Aorta (tissue), 5 donors: ENCODE results near the gene AMTN. TPM values are rescaled to one million over a fixed set of nuclear protein-coding genes. Genes with fewer than 3 reads are reported as not detected.

ENCODE experiments used
- ATAC-seq: fragments of 200-7000 bp; cut with Tn5 transposase; one replicate; pipeline ENCODE4 v1.9.1; 2022; ENCODE audit warnings: moderate library complexity; ENCODE audit not compliant: low FRiP score
- DNase-seq, 2 donors: peaks; one replicate each; pipeline ENCODE4 v3.0.0-alpha.2; 2020
- H3K27ac ChIP-seq, 2 donors: one replicate each; pipeline ENCODE4 v1.5.1; 2013; ENCODE audit warnings: low read length in 2 of 2, mild to moderate bottlenecking in 2 of 2, moderate library complexity in 2 of 2, control low read depth in 1 of 2, inconsistent platforms in 1 of 2, low read depth in 1 of 2
- H3K27me3 ChIP-seq, 2 donors: one replicate each; pipeline ENCODE4 v1.6.1; 2013; ENCODE audit warnings: control low read depth in 1 of 2, low read length in 1 of 2, mild to moderate bottlenecking in 1 of 2, moderate library complexity in 1 of 2; ENCODE audit not compliant: insufficient read depth in 2 of 2, control insufficient read depth in 1 of 2
- H3K36me3 ChIP-seq, 2 donors: one replicate each; pipeline ENCODE4 v1.6.1; 2013; ENCODE audit warnings: control low read depth in 1 of 2, low read length in 1 of 2, mild to moderate bottlenecking in 1 of 2; ENCODE audit not compliant: insufficient read depth in 2 of 2, control insufficient read depth in 1 of 2
- H3K4me1 ChIP-seq, 2 donors: one replicate each; pipeline ENCODE4 v1.6.1; 2013; ENCODE audit warnings: low read length in 2 of 2, control low read depth in 1 of 2, mild to moderate bottlenecking in 1 of 2, moderate library complexity in 1 of 2; ENCODE audit not compliant: insufficient read depth in 2 of 2, control insufficient read depth in 1 of 2
- H3K4me3 ChIP-seq, 2 donors: one replicate each; pipeline ENCODE4 v1.5.1; 2013; ENCODE audit warnings: low read length in 2 of 2, control low read depth in 1 of 2, mild to moderate bottlenecking in 1 of 2
- H3K9me3 ChIP-seq: one replicate; pipeline ENCODE4 v1.6.1; 2013; ENCODE audit warnings: mild to moderate bottlenecking, low read length; ENCODE audit not compliant: control insufficient read depth
- WGBS, 2 donors: extraction: QIAGEN DNeasy Blood & Tissue Kit; methylation state at CpG; one replicate each; pipeline ENCODE4 v1.1.7; 2013; 5-methylcytosine and 5-hydroxymethylcytosine counted together
- intact Hi-C, 2 donors: fragments of 100-400 bp; cut with DNase I; formaldehyde crosslinking; loops; one replicate each; pipeline versions ENCODE4 v1.14.2 to v1.15.0; 2022
- polyA plus RNA-seq, 2 donors: library from polyadenylated mRNA; stranded (reverse); fragments of 200-250 nt; gene quantifications; one replicate each; pipeline ENCODE4 v1.2.3, GENCODE V29; 2013
- total RNA-seq, 2 donors: library from RNA; stranded (reverse); fragmentation: NEBNext Ultra II Directional; extraction: Animal tissue kit (Norgen Biotek cat#: 25700); gene quantifications; one replicate each; pipeline ENCODE4 v1.2.1, GENCODE V29; 2021
- donor health status: healthy with polysubstance abuse.
- donor health status: Bipolar disorder and iron deficiency.
- donor health status: DM: no; HTN: no; CAD: no.
- donor health status: DM: no; HTN: no; CAD: no.
- donor health status: DM: yes; HTN: yes; CAD: no.

The AMTN gene
- total and polyA plus RNA-seq, 4 donors = not detected

DNA sequence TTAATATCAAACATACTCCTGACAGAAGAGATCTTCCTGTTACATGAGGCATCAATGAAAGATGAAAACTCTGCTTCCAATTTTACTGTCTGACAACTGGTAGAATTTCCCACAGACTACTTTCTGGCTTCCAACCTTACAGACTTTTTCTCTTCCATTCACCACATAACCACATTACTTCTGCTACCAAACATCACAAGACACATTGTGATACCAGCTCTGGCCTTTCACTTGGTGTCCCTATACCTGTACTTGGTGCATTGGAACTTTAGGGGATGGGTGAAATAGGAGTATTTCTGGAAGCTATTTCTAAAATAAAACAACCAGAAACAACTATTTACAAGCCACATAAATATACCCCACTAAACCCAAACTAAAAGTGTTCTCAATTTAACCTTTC is 20.5 kb downstream of the AMTN start:
- ATAC-seq (no peak), DNase-seq (no peak)
- Histone ChIP-seq H3K4me3 (no peak overlapping the region), H3K27me3 (no peaks in the 10 kb centered on the region), H3K9me3 (peaks cover 2% of the 10 kb centered on the region), H3K27ac (no peak overlapping the region), H3K36me3 (no peaks in the 10 kb centered on the region), H3K4me1 (no peaks in the 10 kb centered on the region)
- intact Hi-C loops = no loop called here

GRCh38 chr4:70544279-70544868 is 26.0 kb downstream of the AMTN start:
- H3K9me3 ChIP-seq = peaks cover 2% of the 10 kb centered on the region
- H3K4me3 ChIP-seq = no peak overlapping the region
- intact Hi-C loops = no loop called here
- no peaks in the 10 kb centered on the region for H3K27me3 ChIP-seq
- H3K27ac ChIP-seq = no peak overlapping the region
- H3K4me1 ChIP-seq = no peaks in the 10 kb centered on the region
- ATAC-seq (no peak), DNase-seq (no peak)
- no peaks in the 10 kb centered on the region for H3K36me3 ChIP-seq

- Histone ChIP-seq H3K9me3 (no peaks in the 10 kb centered on the region), H3K27me3 (no peaks in the 10 kb centered on the region), H3K36me3 (no peaks in the 10 kb centered on the region), H3K4me3 (no peak overlapping the region), H3K27ac (no peak overlapping the region), H3K4me1 (no peaks in the 10 kb centered on the region)
- DNase-seq (no peak), ATAC-seq (no peak)
- intact Hi-C loops = no loop called here
- 0 to 27% methylated on average over 1 of the region's 1 CpG for WGBS, 2 donors
Observed at GRCh38 chr4:70556856-70557255, 38.5 kb downstream of the AMTN start.

DNA sequence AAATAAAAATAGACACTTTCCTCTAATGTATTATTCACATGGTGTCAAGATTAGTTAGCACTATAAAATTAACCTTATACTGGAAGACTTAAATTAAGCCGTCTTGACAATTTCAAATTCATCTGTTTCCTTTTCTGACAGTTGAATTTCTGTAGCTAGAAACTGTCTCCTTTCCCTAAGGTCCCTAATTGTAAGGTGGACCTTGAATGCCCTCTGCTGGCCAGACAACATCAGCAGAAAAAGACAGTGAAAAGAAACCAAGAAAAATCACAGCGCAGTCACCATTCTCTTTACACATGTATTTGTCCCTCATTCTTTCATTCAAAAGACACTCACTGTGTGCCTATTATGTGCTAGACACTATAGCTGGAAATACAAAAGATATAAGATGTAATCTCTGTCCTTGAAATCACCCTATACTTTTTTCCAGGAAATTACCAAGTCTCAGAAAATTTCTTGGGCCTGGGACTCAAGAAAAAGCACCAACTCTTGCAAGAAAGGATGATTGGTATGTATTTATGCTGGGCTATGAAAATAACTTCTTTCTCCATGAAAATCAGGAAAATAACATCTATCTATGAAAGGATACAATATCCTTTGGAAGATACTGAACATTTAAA is 41.0 kb downstream of the AMTN start:
- 13 to 15% methylated on average over 2 of the region's 2 CpGs for WGBS, 2 donors
- no peaks in the 10 kb centered on the region for H3K36me3 ChIP-seq

GRCh38 chr4:70559924-70560323 is 41.6 kb downstream of the AMTN start:
- DNase-seq (no peak), ATAC-seq (no peak)
- Histone ChIP-seq H3K27me3 (no peaks in the 10 kb centered on the region), H3K4me1 (no peaks in the 10 kb centered on the region), H3K4me3 (no peak overlapping the region), H3K9me3 (no peaks in the 10 kb centered on the region), H3K27ac (no peak overlapping the region), H3K36me3 (no peaks in the 10 kb centered on the region)
- intact Hi-C loops = no loop called here
- 95 to 97% methylated on average over 1 of the region's 1 CpG for WGBS, 2 donors

More for the DNA sequence above, 41.0 kb downstream of the AMTN start:
- DNase-seq = no peak
- Histone ChIP-seq H3K4me3 (no peak overlapping the region), H3K27ac (no peak overlapping the region), H3K4me1 (no peaks in the 10 kb centered on the region), H3K9me3 (no peaks in the 10 kb centered on the region), H3K27me3 (no peaks in the 10 kb centered on the region)
- ATAC-seq = no peak
- intact Hi-C loops = no loop called here

- DNase-seq = no peak
- intact Hi-C loops = no loop called here
- no peaks in the 10 kb centered on the region for H3K4me1 ChIP-seq
- no peak for ATAC-seq
- H3K4me3 ChIP-seq = no peak overlapping the region
- WGBS, 2 donors = 75 to 78% methylated on average over 8 of the region's 8 CpGs
- H3K36me3 ChIP-seq = no peaks in the 10 kb centered on the region
- H3K27ac ChIP-seq = no peak overlapping the region
- H3K9me3 ChIP-seq = no peaks in the 10 kb centered on the region
- H3K27me3 ChIP-seq = no peaks in the 10 kb centered on the region
Observed at GRCh38 chr4:70564033-70564432, 45.7 kb downstream of the AMTN start.

GRCh38 chr4:70570796-70571195 is 52.4 kb downstream of the AMTN start:
- no peaks in the 10 kb centered on the region for H3K4me1 ChIP-seq
- H3K36me3 ChIP-seq = no peaks in the 10 kb centered on the region
- H3K27me3 ChIP-seq = no peaks in the 10 kb centered on the region
- H3K4me3 ChIP-seq = no peak overlapping the region
- no peaks in the 10 kb centered on the region for H3K9me3 ChIP-seq
- no peak overlapping the region for H3K27ac ChIP-seq
- intact Hi-C loops = no loop called here
- DNase-seq (no peak), ATAC-seq (no peak)
- 81 to 90% methylated on average over 2 of the region's 2 CpGs for WGBS, 2 donors

GRCh38 chr4:70571772-70572171 is 53.4 kb downstream of the AMTN start:
- intact Hi-C loops = no loop called here
- no peak for ATAC-seq
- Histone ChIP-seq H3K4me3 (no peak overlapping the region), H3K9me3 (no peaks in the 10 kb centered on the region), H3K27me3 (no peaks in the 10 kb centered on the region), H3K36me3 (no peaks in the 10 kb centered on the region), H3K27ac (no peak overlapping the region), H3K4me1 (no peaks in the 10 kb centered on the region)
- DNase-seq = no peak
- WGBS, 2 donors = 37% methylated on average over 2 of the region's 2 CpGs

- no peak for DNase-seq
- no peak for ATAC-seq
- Histone ChIP-seq H3K4me3 (no peak overlapping the region), H3K9me3 (no peaks in the 10 kb centered on the region), H3K36me3 (no peaks in the 10 kb centered on the region), H3K27ac (no peak overlapping the region), H3K27me3 (no peaks in the 10 kb centered on the region), H3K4me1 (no peaks in the 10 kb centered on the region)
- intact Hi-C loops = no loop called here
Observed at GRCh38 chr4:70575964-70576363, 57.6 kb downstream of the AMTN start.
